ENCODE results near the gene THSD1.
"Not testable (repeated sequence)": the region's sequence is repeated elsewhere in the genome, so short reads cannot be mapped to it uniquely, and the experiment has no call there.

Gene THSD1

GRCh38 chr13:52405767-52406494, at the start of gene THSD1:
Gene THSD1, minus strand, starts transcription at chr13:52406172. Its CDS starts 3,572 bp downstream, at chr13:52402600.
- DNase-seq: peak; percentile 48

DNA sequence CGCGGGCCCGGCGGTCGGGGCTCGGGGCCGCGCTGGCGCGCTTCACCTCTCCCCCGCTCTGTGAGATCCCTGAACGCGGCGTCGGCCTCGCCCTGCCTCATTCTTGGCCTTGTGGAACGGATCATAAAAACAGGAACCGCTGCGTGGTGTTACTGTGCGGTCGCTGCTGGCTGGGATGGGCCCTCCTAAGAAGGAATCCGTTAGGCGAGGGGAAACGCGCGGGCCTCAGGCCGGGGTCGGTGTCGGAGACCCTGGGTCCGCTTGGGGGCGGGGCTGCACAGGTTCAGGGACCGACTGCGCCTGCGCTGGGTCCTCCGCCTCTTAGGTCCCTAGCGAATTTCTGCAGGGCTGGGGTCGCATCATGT, 49.7 kb upstream of the THSD1 start:
- DNase-seq: peak; percentile 97

DNA sequence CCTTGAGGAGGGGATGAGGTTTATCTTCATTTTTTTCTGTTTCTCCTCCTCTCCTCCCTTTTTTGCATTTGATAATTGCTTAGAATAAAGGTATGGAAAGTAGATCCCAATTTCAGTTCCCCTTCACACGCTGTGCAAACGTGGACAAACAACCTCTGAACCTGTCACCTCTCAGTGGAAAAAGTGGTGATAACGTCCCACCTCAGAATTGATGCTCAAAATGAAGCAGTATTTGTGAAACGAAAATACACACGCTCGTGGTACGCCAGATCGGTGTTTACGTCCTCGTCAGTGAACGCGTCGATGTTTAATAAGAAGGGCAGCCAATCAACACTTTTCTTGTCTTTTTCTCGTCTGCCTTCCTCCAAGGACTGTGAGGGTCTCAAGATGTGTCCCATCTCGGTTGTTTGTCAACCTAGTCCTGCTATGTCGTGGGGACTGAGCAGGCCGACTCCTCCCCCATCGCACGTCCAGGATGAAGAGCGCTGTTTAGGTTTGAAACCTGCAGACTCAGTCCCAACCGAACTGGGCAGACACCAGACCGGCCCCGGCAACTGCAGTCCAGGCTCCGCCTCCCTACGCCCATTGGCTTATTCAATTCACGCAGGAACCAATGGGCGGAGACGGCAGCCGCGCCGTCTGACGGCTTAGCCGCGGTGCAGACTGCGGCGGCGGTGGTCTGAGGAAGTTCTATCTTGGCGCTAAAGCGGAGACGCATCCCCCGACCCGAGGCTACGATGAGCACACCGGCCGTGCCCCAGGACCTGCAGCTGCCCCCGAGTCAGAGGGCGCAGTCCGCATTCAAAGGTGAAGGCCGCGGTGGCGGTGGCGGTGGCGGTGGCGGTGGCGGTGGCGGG, 49.1 kb upstream of the THSD1 start, which contains the start of gene CKAP2:
Gene CKAP2 (plus strand): TSS at position 659 of the 857 bp plus-strand sequence. CDS start 79 bp downstream, at position 738.
- peak; percentile 97 for DNase-seq

GRCh38 chr13:52454459-52454819, 48.5 kb upstream of the THSD1 start:
- no peak for DNase-seq

- no peak for DNase-seq
Measured at GRCh38 chr13:52452470-52452869, 46.5 kb upstream of the THSD1 start.

DNA sequence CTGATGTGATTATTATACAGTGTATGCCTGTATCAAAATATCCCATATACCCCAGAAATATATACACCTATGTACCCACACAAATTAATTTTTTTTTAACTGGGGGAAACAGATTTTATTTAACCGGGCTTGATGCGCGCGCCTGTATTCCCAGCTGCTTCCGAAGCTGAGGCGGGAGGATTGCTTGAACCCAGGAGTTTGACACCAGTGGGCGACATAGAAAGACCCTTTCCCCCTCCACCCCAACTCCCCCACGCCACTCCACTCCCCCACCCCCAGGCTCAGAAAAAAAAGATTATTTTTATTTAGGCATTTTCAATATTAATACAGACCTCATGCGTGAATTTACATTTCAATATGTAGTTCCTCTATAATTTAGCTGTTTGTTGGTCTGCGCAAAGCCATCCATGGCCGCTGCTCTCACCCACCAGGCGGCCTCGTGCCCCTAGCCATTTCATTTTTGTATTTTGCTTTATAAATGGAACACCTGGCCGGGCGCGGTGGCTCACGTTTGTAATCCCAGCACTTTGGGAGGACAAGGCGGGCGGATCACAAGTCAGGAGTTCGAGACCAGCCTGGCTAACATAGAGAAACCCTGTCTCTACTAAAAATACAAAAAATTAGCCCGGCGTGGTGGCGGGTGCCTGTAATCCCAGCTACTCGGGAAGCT, 45.3 kb upstream of the THSD1 start:
- no peak for DNase-seq

- no peak for DNase-seq
Measured at GRCh38 chr13:52450793-52451116, 44.8 kb upstream of the THSD1 start.

GRCh38 chr13:52450012-52450792, 44.2 kb upstream of the THSD1 start, which contains the start of gene VPS36:
Gene VPS36, minus strand, starts transcription at chr13:52450634. Its CDS starts 40 bp downstream, at chr13:52450594.
- peak; percentile 99 for DNase-seq

DNA sequence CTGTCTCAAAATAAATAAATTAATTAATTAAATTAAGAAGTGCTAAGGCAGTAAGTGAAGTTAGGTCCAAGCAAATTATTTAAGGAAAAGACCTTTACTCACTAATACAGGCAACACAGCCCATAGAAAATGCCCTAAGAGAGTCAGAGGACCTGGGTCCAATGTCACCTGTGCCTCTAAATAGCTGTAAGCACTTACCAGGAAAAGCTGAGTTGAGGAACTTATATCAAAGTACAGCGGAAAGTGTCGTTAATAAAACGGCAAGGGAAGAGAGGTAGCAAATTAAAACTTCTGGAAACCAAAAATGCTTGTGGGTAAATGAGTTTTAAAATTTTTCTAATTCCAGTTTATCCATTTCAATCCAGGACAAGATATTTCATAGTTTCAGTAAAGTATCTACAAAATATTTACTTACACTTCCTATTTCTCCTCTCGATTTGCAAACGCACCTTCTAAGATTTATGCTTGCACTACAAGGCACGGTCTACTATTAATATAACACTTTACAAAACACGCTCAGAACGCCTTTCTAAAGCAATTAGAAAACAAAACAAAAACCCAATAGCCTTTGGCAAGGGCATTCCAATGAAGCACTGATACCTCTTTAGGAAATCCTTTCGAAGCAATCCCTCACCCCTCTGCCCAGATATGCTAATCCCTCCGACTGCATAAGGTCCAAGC, 43.5 kb upstream of the THSD1 start:
- no peak for DNase-seq

GRCh38 chr13:52447815-52448552, 42.0 kb upstream of the THSD1 start:
- no peak for DNase-seq

- no peak for DNase-seq
Measured at GRCh38 chr13:52447354-52447753, 41.4 kb upstream of the THSD1 start.

- DNase-seq: no peak
Measured at GRCh38 chr13:52446265-52446664, 40.3 kb upstream of the THSD1 start.

DNA sequence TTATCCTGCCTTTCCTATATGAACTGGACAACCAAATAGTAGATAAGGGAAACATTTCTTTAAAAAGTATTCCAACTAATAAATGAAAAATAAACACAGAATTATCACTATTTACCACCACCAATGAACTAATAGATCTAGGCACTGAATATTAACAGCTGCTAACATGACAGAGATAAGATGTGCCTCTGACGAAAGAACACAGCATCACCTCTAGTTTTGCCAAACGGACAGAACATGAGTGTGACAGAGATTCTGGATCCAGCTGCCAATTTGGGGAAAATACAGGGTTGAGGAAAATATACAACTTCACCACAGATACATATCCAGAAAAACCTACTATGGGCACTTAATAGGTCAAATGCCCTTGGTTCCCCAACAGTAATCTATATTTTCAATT, 26.5 kb upstream of the THSD1 start:
- DNase-seq: no peak

DNA sequence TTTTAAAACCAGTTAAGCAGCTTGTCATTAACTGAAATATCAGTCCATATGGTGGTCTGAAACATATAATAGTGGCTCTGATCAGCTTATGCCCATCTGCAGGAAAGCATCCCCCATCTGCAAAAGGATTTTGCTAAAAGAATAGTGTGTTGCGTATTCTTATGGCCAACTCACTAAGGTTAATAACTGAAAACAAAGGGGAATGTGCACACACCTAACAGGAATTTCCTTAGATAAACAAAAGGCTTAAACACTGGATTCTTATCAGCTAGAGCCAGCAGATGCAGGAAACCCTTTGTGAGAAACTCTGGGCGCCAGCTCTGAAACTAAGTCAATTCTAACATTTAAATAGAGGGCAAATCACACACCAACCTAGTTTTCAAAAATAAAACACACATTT, 22.3 kb upstream of the THSD1 start:
- peak; percentile 7 for DNase-seq

DNA sequence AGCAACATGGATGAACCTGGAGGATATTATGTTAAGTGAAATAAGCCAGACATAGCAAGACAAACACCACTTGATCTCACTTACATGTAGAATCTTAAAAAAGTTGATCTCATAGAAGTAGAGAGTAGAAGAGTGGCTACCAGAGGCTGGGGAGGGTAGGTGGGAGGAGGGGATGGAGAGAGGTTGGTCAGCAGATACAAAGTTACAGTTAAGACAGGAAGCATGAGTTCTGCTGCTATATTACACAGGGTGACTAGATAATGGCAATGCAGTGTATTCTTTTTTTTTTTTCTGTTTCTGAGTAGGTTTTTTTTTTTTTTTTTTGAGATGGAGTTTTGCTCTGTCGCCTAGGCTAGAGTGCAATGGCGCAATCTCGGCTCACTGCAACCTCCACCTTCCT, 15.2 kb upstream of the THSD1 start:
- DNase-seq: no peak

GRCh38 chr13:52419080-52419479, 13.1 kb upstream of the THSD1 start:
- DNase-seq: no peak

DNA sequence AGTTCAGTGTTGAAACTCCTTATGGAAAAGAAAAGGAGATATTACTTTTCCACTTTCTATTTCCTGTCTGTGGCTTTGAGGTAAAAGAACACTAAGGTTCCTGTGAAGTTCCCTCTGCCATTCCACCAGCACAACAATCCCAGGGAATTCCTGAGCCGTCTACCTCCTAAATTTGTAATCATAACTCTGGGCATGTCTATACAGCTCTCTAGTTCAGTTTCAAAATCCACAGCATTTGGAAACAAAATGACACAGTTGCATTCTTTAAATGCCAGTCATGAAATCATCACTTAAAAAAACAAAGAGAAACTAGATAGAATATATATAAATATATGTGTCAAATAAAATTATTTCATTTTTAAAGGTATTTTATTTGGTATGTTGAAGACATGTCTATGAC, 9.0 kb upstream of the THSD1 start:
- peak; percentile 8 for DNase-seq

GRCh38 chr13:52414051-52414450, 8.1 kb upstream of the THSD1 start:
- DNase-seq: no peak

- no peak for DNase-seq
Measured at GRCh38 chr13:52412128-52412527, 6.2 kb upstream of the THSD1 start.

- no peak for DNase-seq
Measured at GRCh38 chr13:52411629-52412028, 5.7 kb upstream of the THSD1 start.

DNA sequence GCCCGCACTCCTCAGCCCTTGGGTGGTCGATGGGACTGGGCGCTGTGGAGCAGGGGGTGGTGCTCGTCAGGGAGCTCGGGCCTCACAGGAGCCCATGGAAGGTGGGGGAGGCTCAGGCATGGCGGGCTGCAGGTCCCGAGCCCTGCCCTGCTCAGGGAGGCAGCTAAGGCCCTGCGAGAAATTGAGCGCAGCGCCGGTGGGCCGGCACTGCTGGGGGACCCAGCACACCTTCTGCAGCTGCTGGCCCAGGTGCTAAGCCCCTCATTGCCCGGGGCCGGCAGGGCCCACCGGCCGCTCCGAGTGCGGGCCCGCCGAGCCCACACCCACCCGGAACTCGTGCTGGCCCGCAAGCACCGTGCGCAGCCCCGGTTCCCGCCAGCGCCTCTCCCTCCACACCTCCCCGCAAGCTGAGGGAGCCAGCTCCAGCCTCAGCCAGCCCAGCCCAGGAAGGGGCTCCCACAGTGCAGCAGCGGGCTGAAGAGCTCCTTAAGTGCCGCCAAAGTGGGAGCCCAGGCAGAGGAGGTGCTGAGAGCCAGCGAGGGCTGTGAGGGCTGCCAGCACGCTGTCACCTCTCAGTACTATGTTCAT, 2.2 kb upstream of the THSD1 start:
- DNase-seq: not testable (repeated sequence)
